Loucy (cell line): ENCODE measurements around the gene PKD1.
"Not testable (repeated sequence)": the region's sequence is repeated elsewhere in the genome, so short reads cannot be mapped to it uniquely, and the experiment has no call there.

ENCODE experiments used
- CTCF ChIP-seq: fragments of 200-600 bp; sonication (generic); conservative IDR thresholded peaks from 2 replicates; pipeline ENCODE4 v1.5.1; 2014; ENCODE audit warnings: mild to moderate bottlenecking, antibody characterized with exemption, low read length
- EZH2phosphoT487 ChIP-seq: fragments of 200-600 bp; IDR thresholded peaks from 2 replicates; pipeline ENCODE4 v1.6.1; 2018; ENCODE audit warnings: antibody characterized with exemption, mild to moderate bottlenecking, moderate library complexity, borderline replicate concordance

GRCh38 chr16:2127630-2128280 lies 7.9 kb downstream of the PKD1 start:
- not testable (repeated sequence) for TF ChIP-seq CTCF, EZH2phosphoT487
